Calu3 (cell line): Measurements from ENCODE around the gene FAT4. TPM values are rescaled to one million over a fixed set of nuclear protein-coding genes. Genes with fewer than 3 reads are reported as not detected.

Experiments used
- BruUV-seq: library from RNA; stranded (reverse); fragments of 400-500 nt; replicated peaks from 2 replicates; lab custom pipeline; 2021; lab: Mats Ljungman, UMichigan
- CTCF ChIA-PET: fragments of 300-600 bp; sonication (Branson Sonifier 250); formaldehyde crosslinking; loops from one replicate; lab custom pipeline; 2022; ENCODE audit warnings: antibody characterized with exemption; lab: Charles Lee
- DNase-seq: peaks from one replicate; pipeline ENCODE4 v3.0.0; 2022
- H3K27ac Mint-ChIP-seq: one replicate; pipeline ENCODE4 v1.8.0; 2022; ENCODE audit warnings: mixed read lengths; ENCODE audit not compliant: unreplicated experiment
- H3K27me3 Mint-ChIP-seq: one replicate; pipeline ENCODE4 v1.8.0; 2022; ENCODE audit warnings: mixed read lengths; ENCODE audit not compliant: unreplicated experiment
- H3K36me3 Mint-ChIP-seq: one replicate; pipeline ENCODE4 v1.8.0; 2022; ENCODE audit warnings: mild to moderate bottlenecking, moderate library complexity, mixed read lengths; ENCODE audit not compliant: insufficient read depth, unreplicated experiment
- H3K4me1 Mint-ChIP-seq: one replicate; pipeline ENCODE4 v1.8.0; 2022; ENCODE audit warnings: mild to moderate bottlenecking, low read depth, mixed read lengths; ENCODE audit not compliant: unreplicated experiment
- H3K4me3 Mint-ChIP-seq: one replicate; pipeline ENCODE4 v1.8.0; 2022; ENCODE audit warnings: mild to moderate bottlenecking, low read depth, moderate library complexity, mixed read lengths; ENCODE audit not compliant: unreplicated experiment
- H3K9me3 Mint-ChIP-seq: one replicate; pipeline ENCODE4 v1.8.0; 2022; ENCODE audit warnings: low read depth, mixed read lengths; ENCODE audit not compliant: unreplicated experiment
- CTCF ChIP-seq: fragments of 200-600 bp; IDR thresholded peaks from one replicate; pipeline ENCODE4 v1.8.0; 2022; ENCODE audit warnings: antibody characterized with exemption; ENCODE audit not compliant: unreplicated experiment
- intact Hi-C: fragments of 100-400 bp; cut with micrococcal nuclease; formaldehyde crosslinking; loops from one replicate; pipeline ENCODE4 v1.10.0; 2022; ENCODE audit not compliant: unreplicated experiment
- total RNA-seq: library from RNA; stranded (reverse); gene quantifications from 2 replicates; pipeline ENCODE4 v1.2.3, GENCODE V29; 2022

Gene FAT4
- total RNA-seq, 1 experiment from 2014 or later: 4.6 TPM

GRCh38 chr4:125268068-125268755, 46.5 kb upstream of the FAT4 start:
- Mint-ChIP-seq H3K4me3 (no peak overlapping the region), H3K27me3 (no peaks in the 10 kb centered on the region), H3K36me3 (no peaks in the 10 kb centered on the region), H3K4me1 (peaks cover 8% of the 10 kb centered on the region), H3K9me3 (no peaks in the 10 kb centered on the region), H3K27ac (no peak overlapping the region)
- no peak for DNase-seq
- intact Hi-C loops: no loop called here
- CTCF ChIA-PET: interaction anchor here (0.7 kb wide), 1 partner anchor 1005 kb away, joined by 4 read pairs; no protein-coding TSS in a partner anchor
- BruUV-seq: no TSS peak
- TF ChIP-seq CTCF: no peak

GRCh38 chr4:125276811-125277210, 37.9 kb upstream of the FAT4 start:
- no peak overlapping the region for H3K4me3 Mint-ChIP-seq
- DNase-seq: no peak
- H3K27ac Mint-ChIP-seq: no peak overlapping the region
- CTCF ChIA-PET: no interaction called here
- intact Hi-C loops: no loop called here
- BruUV-seq: no TSS peak
- TF ChIP-seq CTCF: no peak
- peaks cover 4% of the 10 kb centered on the region for H3K4me1 Mint-ChIP-seq
- H3K9me3 Mint-ChIP-seq: no peaks in the 10 kb centered on the region
- H3K36me3 Mint-ChIP-seq: no peaks in the 10 kb centered on the region
- H3K27me3 Mint-ChIP-seq: no peaks in the 10 kb centered on the region

DNA sequence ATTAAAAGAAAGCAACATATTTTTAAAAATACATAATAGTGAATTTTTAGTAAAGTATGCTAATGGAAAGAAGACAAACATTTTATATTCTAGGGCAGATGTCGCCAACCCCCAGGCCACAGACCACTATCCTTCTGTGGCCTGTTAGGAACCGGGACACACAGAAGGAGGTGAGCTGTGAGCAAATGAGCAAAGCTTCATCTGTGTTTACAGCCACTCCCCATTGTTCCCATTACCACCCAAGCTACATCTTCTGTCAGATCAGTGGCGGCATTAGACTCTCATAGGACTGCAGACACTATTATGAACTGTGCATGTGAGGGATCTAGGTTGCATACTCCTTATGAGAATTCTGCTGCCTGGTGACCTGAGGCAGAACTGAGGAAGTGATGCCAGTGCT, 37.0 kb upstream of the FAT4 start:
- intact Hi-C loops: no loop called here
- CTCF ChIA-PET: interaction anchor here (0.6 kb wide), 1 partner anchor 424 kb away, joined by 9 read pairs; no protein-coding TSS in a partner anchor
- no TSS peak for BruUV-seq
- no peak for DNase-seq
- Mint-ChIP-seq H3K4me3 (no peak overlapping the region), H3K9me3 (no peaks in the 10 kb centered on the region), H3K36me3 (no peaks in the 10 kb centered on the region), H3K4me1 (no peaks in the 10 kb centered on the region), H3K27me3 (no peaks in the 10 kb centered on the region), H3K27ac (no peak overlapping the region)
- no peak for TF ChIP-seq CTCF

- Mint-ChIP-seq H3K27ac (no peak overlapping the region), H3K4me3 (no peak overlapping the region), H3K36me3 (no peaks in the 10 kb centered on the region), H3K9me3 (no peaks in the 10 kb centered on the region), H3K4me1 (no peaks in the 10 kb centered on the region), H3K27me3 (no peaks in the 10 kb centered on the region)
- intact Hi-C loops: no loop called here
- CTCF ChIA-PET: no interaction called here
- TF ChIP-seq CTCF: no peak
- no TSS peak for BruUV-seq
- DNase-seq: no peak
Measured at GRCh38 chr4:125280892-125281403, 33.8 kb upstream of the FAT4 start.
